Subcutaneous adipose tissue (tissue), 4 donors: Measurements from ENCODE around the gene HOXB5. TPM values are rescaled to one million over a fixed set of nuclear protein-coding genes. Genes with fewer than 3 reads are reported as not detected.

Source experiments
- total RNA-seq, 4 donors: library from RNA; depleted of rRNA; stranded (reverse); fragments of >200 nt; gene quantifications; one replicate each; pipeline ENCODE4 v1.1.0, GENCODE V29; 2016
- TF ChIP-seq, protein P1 (sequence below): fragments of 450-650 bp; IDR thresholded peaks from one replicate; pipeline ENCODE4 v1.5.1; 2016; ENCODE audit warnings: low read depth, mild to moderate bottlenecking, control low read depth, antibody characterized with exemption, moderate library complexity

The HOXB5 gene
- total RNA-seq, 4 donors from 2014 or later: 0.22 to 0.51 (median 0.35) TPM

DNA sequence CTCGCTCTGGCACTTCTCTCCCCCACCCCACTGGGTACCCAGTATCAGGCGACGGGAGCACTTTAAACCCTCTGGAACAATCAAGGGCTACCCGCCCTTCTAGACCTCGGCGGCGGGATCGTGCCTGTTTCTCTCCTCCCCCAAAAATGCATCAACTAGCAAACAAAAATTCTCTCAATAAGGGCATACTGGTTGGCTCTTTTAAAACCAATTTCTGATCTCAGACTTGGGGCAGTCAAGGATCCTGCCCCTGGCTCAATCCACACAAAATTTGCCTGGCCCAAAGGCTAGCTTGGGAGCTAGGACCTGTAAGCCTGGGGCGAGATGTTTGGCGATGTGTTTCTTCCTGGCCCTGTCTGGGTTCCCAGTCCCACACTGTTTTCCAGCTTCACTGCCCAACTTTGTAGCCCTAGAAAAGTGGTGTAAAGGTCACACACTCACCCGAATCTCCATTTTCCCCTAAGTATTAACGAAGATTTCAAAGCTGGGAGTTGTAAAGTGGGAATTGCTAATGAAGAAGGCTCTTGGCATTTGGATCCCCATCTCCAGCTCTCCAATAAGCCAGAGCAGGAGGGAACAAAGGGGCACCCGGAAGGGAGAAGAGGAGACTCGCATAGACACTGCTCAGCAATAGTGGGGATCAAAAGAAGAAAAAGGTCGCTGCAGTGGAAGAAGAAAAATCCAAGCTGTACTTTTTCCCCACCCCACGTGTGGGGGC is 34.3 kb downstream of the HOXB5 start:
- TF ChIP-seq, protein P1, sequence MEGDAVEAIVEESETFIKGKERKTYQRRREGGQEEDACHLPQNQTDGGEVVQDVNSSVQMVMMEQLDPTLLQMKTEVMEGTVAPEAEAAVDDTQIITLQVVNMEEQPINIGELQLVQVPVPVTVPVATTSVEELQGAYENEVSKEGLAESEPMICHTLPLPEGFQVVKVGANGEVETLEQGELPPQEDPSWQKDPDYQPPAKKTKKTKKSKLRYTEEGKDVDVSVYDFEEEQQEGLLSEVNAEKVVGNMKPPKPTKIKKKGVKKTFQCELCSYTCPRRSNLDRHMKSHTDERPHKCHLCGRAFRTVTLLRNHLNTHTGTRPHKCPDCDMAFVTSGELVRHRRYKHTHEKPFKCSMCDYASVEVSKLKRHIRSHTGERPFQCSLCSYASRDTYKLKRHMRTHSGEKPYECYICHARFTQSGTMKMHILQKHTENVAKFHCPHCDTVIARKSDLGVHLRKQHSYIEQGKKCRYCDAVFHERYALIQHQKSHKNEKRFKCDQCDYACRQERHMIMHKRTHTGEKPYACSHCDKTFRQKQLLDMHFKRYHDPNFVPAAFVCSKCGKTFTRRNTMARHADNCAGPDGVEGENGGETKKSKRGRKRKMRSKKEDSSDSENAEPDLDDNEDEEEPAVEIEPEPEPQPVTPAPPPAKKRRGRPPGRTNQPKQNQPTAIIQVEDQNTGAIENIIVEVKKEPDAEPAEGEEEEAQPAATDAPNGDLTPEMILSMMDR: no peak

DNA sequence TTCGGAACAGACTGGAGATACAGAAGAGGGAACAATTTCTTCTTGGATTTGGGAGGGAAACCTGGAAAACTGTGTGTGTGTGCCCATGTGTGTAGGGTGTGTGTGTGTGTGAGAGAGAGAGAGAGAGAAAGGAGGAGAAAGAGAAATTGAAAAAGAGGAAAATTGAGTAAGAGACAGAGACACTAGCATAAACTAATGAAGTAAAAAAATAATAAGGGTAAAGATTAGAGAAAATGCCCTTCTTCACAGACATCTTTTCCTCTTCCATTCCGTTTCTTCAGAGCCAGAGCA is 34.8 kb downstream of the HOXB5 start:
- TF ChIP-seq, protein P1: no peak

DNA sequence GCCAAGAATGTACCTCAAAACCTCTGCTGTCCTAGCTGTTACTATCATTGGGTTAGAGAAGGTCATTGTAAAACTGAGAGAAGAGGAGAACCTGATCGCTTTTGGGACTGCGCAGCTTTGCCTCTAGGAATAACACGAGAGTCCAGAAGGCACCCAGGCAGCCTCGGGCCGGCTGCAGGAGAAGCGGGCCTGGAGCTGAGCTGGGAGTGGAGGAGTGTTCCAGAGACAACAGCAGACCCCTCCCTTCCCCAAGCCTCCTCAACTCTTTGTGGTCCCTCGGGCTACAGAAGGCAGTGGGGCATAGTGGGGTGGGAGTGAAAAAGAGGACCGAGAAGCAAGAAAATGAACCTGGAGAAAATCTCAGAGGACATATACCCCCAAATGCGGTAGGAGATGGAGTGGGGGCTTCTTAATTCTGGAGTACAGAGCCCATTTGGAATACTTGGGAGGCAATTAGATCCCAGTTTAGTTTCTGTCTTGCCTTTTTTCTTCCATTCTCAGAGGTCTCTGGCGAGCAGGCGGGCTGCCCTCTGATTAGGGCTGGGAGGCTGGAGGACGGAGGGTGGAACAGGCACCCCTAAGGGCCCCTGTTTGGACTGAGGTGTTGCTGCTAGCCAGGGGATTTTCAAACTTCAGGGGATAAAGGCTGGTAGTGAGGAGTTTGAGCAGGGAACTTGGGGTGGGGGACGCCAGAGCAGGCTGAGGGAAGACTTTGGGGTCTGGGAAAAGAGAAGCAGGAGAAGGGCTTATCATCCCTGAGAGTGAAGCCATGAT is 35.3 kb downstream of the HOXB5 start:
- TF ChIP-seq, protein P1: no peak

DNA sequence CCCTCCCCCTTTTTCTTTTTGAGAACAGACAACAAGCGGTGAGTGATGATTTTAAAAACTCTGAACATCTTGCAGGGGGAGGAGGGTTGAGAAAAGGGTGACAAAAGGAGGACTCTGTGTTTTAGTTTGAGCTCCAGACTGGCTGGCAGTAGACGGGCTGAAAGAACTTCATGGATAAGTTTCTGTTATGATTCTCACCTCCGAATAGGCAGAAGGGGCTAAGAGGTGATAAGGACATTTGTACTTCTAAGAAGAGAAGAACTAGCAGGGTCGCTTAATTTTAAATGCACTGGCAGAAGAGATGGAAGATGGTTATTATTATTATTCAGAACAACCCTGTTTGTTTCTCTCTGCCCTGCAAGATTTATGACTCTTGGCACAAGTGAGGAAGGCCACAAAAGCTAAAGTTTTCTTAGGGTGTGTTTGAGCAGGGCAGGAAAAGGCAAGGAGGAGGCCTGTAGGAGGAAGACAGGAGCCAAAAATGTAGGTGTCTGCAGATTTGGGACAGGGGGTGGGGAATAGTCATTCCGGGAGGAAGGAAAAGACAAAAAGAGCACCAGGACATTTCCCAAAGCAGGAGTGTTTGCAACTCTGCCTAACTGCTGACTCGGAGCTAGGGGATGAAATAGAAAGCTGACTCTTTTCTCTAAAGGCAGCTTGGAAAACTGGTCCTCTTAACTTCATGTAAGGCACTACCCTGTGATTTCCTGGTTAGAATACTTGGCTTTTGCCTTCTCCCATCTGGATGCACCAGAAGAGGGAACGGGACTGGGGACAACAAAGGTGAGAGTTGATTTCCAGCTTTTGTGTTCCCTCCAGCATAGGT is 36.8 kb downstream of the HOXB5 start:
- TF ChIP-seq, protein P1: no peak

DNA sequence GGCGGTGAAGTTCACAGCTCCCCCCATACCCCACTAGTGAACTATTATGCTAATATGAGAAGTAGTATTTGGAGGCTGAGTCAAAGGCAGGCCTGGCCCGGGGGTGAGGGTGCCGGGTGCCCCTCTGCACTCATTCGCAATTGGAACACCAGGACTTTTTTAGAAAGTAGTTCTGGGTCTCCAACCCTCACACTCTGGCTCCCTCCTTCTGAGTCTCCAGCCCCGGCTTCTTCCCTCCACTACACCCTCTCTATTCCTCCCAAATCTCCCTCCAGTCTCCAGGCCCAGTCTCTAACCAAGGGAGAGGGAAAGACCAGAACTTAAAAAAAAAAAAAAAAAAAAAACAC is 37.4 kb downstream of the HOXB5 start:
- TF ChIP-seq, protein P1: no peak

DNA sequence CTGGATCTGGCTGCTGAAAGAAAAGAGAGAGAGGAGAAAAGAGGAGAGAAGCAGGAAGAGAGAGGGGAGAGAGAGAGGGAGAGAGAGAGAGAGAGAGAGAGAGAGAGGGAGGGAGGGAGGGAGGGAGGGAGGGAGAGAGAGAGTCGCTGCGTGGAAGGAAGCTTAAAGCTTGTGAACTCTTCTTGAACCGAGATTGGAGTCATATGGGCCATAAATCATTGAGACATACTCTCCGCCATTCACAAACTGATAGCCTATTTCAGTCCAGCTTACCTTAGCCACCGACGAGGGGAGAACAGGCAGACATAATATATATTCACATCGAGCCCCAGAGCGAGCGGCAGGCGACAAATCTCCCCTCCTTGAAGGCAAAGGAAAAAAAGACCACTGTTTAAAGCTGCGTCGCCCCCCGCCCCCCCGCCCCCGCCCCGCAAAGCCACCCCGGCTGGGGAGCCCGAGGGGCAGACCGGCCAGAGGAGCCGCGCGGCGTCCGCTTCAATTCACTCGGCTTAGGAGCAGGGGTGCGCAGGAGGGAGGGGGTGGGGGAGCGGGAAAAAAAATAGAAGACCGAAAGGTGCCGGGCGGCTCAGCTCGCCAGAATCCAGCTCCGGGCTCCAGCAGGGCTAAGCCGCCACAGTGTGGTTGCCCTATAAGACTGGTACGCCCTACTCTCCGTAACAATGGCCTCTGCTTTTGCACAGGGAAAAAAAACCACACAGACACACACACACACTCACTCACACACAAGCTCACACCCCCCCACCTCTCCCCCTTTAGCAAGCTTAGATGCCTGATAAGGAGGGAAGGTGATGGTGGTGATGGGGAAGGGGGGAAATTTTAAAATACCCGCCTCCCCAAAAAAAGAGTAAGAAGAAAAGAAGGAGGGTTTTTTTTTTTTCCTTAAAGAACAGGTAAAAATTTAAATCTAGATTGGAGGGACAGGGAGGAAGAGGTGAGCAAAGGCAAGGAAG is 38.0 kb downstream of the HOXB5 start:
- TF ChIP-seq, protein P1: no peak
